Measurements from ENCODE around the gene ABHD14A. TPM values are rescaled to one million over a fixed set of nuclear protein-coding genes. Genes with fewer than 3 reads are reported as not detected.

ABHD14A gene
- total RNA-seq, 1 donor from 2014 or later, result 14.8 TPM

- Mint-ChIP-seq H3K27me3 (ENCODE audit: low read depth) (no peaks in the 10 kb centered on the region), H3K4me1 (peaks cover 4% of the 10 kb centered on the region)
- TF ChIP-seq, protein P1, sequence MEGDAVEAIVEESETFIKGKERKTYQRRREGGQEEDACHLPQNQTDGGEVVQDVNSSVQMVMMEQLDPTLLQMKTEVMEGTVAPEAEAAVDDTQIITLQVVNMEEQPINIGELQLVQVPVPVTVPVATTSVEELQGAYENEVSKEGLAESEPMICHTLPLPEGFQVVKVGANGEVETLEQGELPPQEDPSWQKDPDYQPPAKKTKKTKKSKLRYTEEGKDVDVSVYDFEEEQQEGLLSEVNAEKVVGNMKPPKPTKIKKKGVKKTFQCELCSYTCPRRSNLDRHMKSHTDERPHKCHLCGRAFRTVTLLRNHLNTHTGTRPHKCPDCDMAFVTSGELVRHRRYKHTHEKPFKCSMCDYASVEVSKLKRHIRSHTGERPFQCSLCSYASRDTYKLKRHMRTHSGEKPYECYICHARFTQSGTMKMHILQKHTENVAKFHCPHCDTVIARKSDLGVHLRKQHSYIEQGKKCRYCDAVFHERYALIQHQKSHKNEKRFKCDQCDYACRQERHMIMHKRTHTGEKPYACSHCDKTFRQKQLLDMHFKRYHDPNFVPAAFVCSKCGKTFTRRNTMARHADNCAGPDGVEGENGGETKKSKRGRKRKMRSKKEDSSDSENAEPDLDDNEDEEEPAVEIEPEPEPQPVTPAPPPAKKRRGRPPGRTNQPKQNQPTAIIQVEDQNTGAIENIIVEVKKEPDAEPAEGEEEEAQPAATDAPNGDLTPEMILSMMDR (IDR thresholded peaks at IDR 0.05; ENCODE audit: unreplicated experiment), result no peak
Measured at GRCh38 chr3:52013802-52014598, 39.1 kb downstream of the ABHD14A start.

GRCh38 chr3:52014613-52015012, 39.7 kb downstream of the ABHD14A start:
- Mint-ChIP-seq H3K27me3 (ENCODE audit: low read depth) (no peaks in the 10 kb centered on the region), H3K9me3 (no peaks in the 10 kb centered on the region), H3K4me1 (peaks cover 8% of the 10 kb centered on the region), H3K4me3 (no peak overlapping the region), H3K36me3 (no peaks in the 10 kb centered on the region), H3K27ac (no peak overlapping the region)
- DNase-seq (ENCODE audit: low spot score in 2 of 2, unreplicated experiment in 2 of 2), result no peak
- TF ChIP-seq, protein P1 (IDR thresholded peaks at IDR 0.05; ENCODE audit: unreplicated experiment), result no peak

More at GRCh38 chr3:52013802-52014598, 39.1 kb downstream of the ABHD14A start:
- Mint-ChIP-seq H3K27ac (no peak overlapping the region), H3K36me3 (no peaks in the 10 kb centered on the region), H3K9me3 (no peaks in the 10 kb centered on the region), H3K4me3 (no peak overlapping the region)
- DNase-seq (ENCODE audit: low spot score in 2 of 2, unreplicated experiment in 2 of 2), result no peak

DNA sequence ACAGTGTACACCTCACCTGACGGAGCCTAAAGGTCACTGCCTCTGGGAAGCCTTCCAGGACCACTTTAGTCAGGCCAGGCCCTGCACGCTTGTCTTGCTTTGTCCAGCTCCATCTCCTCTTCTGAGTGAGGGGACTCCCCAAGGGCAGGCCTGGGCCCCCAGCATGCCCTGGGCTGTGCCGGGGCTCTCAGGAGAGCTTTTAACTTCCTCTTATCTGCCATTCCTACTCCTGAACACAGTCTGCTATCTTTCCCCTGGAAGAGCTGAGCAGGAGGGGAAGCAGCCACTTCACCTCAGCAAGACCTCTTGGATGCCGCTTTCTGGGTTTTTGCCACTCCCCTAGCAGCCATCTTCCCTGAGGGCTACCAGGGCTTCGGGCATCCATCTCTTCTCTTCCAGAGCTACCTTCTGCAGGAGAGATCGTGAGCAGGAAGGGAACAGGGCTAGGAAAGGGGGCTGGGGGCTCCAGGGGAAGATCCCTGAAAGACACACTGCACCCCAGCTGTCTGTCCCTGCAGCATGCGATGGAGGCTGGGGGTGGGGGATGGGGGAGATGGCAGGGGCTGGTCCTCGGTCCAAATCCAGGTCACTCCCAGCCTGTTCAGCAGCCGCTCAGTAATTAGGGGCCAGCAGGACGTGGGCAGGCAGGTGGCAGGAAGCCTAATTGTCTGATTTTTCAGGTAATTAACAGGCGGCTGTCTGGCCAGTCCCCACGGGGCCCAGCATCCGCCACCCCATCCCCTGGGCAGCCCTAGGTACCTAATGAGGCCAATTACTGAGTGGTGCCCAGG, 40.8 kb downstream of the ABHD14A start:
- TF ChIP-seq, protein P1 (IDR thresholded peaks at IDR 0.05; ENCODE audit: unreplicated experiment), result no peak
- H3K4me1 Mint-ChIP-seq, result peaks cover 8% of the 10 kb centered on the region
- H3K9me3 Mint-ChIP-seq, result no peaks in the 10 kb centered on the region
- H3K4me3 Mint-ChIP-seq, result no peak overlapping the region
- H3K36me3 Mint-ChIP-seq, result no peaks in the 10 kb centered on the region
- no peak for DNase-seq (ENCODE audit: low spot score in 2 of 2, unreplicated experiment in 2 of 2)
- peak overlapping the region; percentile 49 for H3K27ac Mint-ChIP-seq
- H3K27me3 Mint-ChIP-seq (ENCODE audit: low read depth), result no peaks in the 10 kb centered on the region

- no peak overlapping the region for H3K27ac Mint-ChIP-seq
- TF ChIP-seq, protein P1 (IDR thresholded peaks at IDR 0.05; ENCODE audit: unreplicated experiment), result no peak
- peaks cover 20% of the 10 kb centered on the region for H3K4me1 Mint-ChIP-seq
- H3K9me3 Mint-ChIP-seq, result no peaks in the 10 kb centered on the region
- no peaks in the 10 kb centered on the region for H3K27me3 Mint-ChIP-seq (ENCODE audit: low read depth)
- no peak overlapping the region for H3K4me3 Mint-ChIP-seq
- H3K36me3 Mint-ChIP-seq, result no peaks in the 10 kb centered on the region
- DNase-seq (ENCODE audit: low spot score in 2 of 2, unreplicated experiment in 2 of 2), result no peak
Measured at GRCh38 chr3:52017586-52017985, 42.7 kb downstream of the ABHD14A start.

GRCh38 chr3:52018319-52019000, 43.6 kb downstream of the ABHD14A start:
- Mint-ChIP-seq H3K27ac (no peak overlapping the region), H3K36me3 (no peaks in the 10 kb centered on the region), H3K27me3 (ENCODE audit: low read depth) (no peaks in the 10 kb centered on the region), H3K4me3 (no peak overlapping the region), H3K9me3 (no peaks in the 10 kb centered on the region), H3K4me1 (peaks cover 22% of the 10 kb centered on the region)
- DNase-seq (ENCODE audit: low spot score in 2 of 2, unreplicated experiment in 2 of 2), result no peak
- TF ChIP-seq, protein P1 (IDR thresholded peaks at IDR 0.05; ENCODE audit: unreplicated experiment), result no peak

Measured in mesothelial cell of epicardium (in vitro differentiated cells).